GM12892 (cell line): Measurements from ENCODE around the gene FBP1. TPM values are rescaled to one million over a fixed set of nuclear protein-coding genes. Genes with fewer than 3 reads are reported as not detected.

Experiments used
- DNase-seq: peaks from one replicate; pipeline ENCODE4 v3.0.0; 2011; ENCODE audit not compliant: insufficient read length
- FAIRE-seq: peaks from 2 replicates; lab custom pipeline; 2011; peaks lifted over from hg19 to GRCh38; lab: Jason Lieb, UNC
- POLR2A ChIP-seq: IDR thresholded peaks from 2 replicates; pipeline ENCODE4 v1.6.1; 2011; ENCODE audit warnings: low read depth, low read length, control low read depth
- POLR2AphosphoS5 ChIP-seq: IDR thresholded peaks from 2 replicates; pipeline ENCODE4 v1.6.1; 2011; ENCODE audit warnings: low read depth, low read length, control low read depth
- TAF1 ChIP-seq: IDR thresholded peaks from 2 replicates; pipeline ENCODE4 v1.6.1; 2011; ENCODE audit warnings: low read depth, mild to moderate bottlenecking, control low read depth, low read length, borderline replicate concordance
- polyA plus RNA-seq: library from polyadenylated mRNA; unstranded; fragments of >200 nt; gene quantifications from one replicate; pipeline ENCODE4 v1.2.1, GENCODE V29; 2012; ENCODE audit warnings: missing spikeins, inconsistent platforms; ENCODE audit not compliant: missing spikeins

Gene FBP1
- polyA plus RNA-seq, result not detected

DNA sequence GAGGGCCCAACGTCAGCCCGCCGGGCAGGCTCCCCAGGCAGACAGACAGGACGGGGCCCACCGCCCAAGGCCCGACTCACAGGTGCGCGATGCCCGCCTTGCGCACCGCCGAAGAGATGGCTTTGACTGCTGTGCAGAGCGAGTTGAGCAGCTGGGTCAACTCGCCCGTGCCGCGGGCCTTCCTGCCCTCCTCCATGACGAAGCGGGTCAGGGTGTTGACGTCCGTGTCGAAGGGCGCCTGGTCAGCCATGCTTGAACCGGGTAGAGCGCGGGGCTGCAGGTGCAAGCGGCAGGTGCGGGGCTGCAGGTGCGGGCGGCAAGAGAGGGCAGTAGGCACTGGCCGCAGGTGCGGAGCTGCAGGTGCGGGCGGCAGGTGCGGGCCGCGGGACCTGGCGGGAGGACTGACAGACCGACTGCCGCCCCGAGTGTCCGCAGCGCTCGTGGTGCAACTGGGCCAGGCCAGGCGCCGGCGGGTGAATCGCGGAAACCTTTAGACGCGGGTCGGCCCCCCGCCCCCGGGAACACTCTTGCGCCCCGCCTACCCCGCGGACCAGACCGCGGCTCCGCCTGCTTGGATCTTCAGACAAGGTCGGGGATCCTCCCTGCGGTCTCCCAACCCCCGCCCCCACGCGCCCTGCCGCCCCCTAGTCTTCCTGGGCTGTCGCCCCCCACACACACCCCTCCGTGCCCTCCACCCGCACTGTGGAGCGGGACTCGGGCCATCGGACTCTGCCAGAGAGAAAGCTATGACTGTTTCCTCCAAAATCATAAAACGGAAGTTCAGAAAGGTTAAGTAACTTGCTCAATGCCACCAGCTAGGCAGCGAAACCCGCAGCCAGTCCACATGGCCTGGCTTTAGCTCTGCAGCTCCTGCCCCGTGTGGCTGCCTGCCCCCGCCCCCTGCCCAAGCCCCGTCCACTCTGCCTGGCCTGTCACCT, at the start of gene FBP1:
TSS of gene FBP1 (minus strand) at position 458 of the 938 bp plus-strand sequence. CDS start at position 250, 208 bp downstream.
- DNase-seq, result peak; percentile 42
- no peak for TF ChIP-seq POLR2A
- peak; percentile 86 for FAIRE-seq

DNA sequence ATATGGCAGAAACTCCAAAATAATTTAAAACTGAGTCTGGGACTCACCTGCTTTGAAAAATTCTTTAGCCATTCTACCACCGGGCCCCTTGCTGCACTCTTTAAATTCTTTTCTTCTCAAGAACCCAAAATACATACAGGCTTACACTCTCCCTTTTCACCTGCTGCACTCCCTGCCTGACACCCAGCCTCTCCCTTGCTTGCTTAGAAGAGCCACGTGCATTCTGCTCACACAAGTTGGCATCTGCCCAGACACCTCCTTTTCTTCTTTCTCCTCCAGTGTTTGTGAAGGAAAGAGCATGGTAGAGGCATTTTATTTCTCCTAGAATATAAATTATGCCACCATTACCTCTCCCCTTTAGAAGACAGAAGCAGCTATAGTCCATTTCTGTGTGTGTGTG, 48.1 kb upstream of the FBP1 start:
- TF ChIP-seq POLR2A (no peak), TAF1 (no peak), POLR2AphosphoS5 (no peak)
- no peak for DNase-seq
- FAIRE-seq, result no peak

GRCh38 chr9:94685359-94685758, 46.0 kb upstream of the FBP1 start:
- FAIRE-seq (no peak), DNase-seq (no peak)
- TF ChIP-seq POLR2A (no peak), TAF1 (no peak), POLR2AphosphoS5 (no peak)

- peak; percentile 82 for FAIRE-seq
- TF ChIP-seq POLR2AphosphoS5, result no peak
- no peak for TF ChIP-seq TAF1
- no peak for TF ChIP-seq POLR2A
- peak; percentile 37 for DNase-seq
These were observed 42.2 kb upstream of the FBP1 start for GRCh38 chr9:94681508-94681907.

DNA sequence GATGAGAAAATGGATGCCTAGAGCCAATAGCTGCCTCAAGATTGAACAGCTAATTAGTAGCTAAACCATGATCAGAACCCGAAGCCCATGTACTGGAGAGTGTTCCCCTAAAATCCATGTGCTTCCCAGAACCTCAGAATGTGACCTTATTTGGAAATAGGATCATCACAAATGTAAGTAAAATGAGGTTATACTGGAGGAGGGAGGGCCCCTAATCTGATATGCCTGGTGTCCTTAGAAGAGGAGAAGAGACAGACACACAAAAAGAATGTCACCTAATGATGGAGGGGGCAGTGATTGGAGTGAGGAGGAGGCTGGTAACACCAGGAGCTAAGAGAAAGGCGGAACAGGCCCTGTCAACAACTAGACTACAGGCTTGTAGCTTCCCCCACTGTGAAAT, 41.3 kb upstream of the FBP1 start:
- TF ChIP-seq TAF1, result no peak
- TF ChIP-seq POLR2A, result no peak
- TF ChIP-seq POLR2AphosphoS5, result no peak
- DNase-seq, result no peak
- no peak for FAIRE-seq

- no peak for FAIRE-seq
- TF ChIP-seq POLR2AphosphoS5, result no peak
- no peak for TF ChIP-seq POLR2A
- TF ChIP-seq TAF1, result no peak
- no peak for DNase-seq
These were observed 40.7 kb upstream of the FBP1 start for GRCh38 chr9:94680020-94680419.

GRCh38 chr9:94679587-94679986, 40.3 kb upstream of the FBP1 start:
- FAIRE-seq (no peak), DNase-seq (no peak)
- TF ChIP-seq POLR2A, result no peak
- TF ChIP-seq TAF1, result no peak
- no peak for TF ChIP-seq POLR2AphosphoS5

- FAIRE-seq, result no peak
- TF ChIP-seq TAF1 (no peak), POLR2A (no peak), POLR2AphosphoS5 (no peak)
- no peak for DNase-seq
These were observed 38.6 kb upstream of the FBP1 start for GRCh38 chr9:94677929-94678328.

- FAIRE-seq, result no peak
- DNase-seq, result no peak
- no peak for TF ChIP-seq POLR2A
These were observed 37.3 kb upstream of the FBP1 start for GRCh38 chr9:94676446-94677131.

GRCh38 chr9:94675008-94675881, 35.9 kb upstream of the FBP1 start:
- FAIRE-seq (no peak), DNase-seq (no peak)
- TF ChIP-seq TAF1, result no peak
- TF ChIP-seq POLR2AphosphoS5, result no peak
- no peak for TF ChIP-seq POLR2A

- DNase-seq (no peak), FAIRE-seq (no peak)
- TF ChIP-seq POLR2AphosphoS5 (no peak), POLR2A (no peak), TAF1 (no peak)
These were observed 33.6 kb upstream of the FBP1 start for GRCh38 chr9:94672811-94673487.
